Measurements from ENCODE around the gene RBMS1. TPM values are rescaled to one million over a fixed set of nuclear protein-coding genes. Genes with fewer than 3 reads are reported as not detected.

Gene RBMS1
- total and polyA plus RNA-seq, 2 of the 13 experiments (the other 11 are each of a cell fraction or from before 2014, with no cell fraction given): 55.5 to 110 TPM

DNA sequence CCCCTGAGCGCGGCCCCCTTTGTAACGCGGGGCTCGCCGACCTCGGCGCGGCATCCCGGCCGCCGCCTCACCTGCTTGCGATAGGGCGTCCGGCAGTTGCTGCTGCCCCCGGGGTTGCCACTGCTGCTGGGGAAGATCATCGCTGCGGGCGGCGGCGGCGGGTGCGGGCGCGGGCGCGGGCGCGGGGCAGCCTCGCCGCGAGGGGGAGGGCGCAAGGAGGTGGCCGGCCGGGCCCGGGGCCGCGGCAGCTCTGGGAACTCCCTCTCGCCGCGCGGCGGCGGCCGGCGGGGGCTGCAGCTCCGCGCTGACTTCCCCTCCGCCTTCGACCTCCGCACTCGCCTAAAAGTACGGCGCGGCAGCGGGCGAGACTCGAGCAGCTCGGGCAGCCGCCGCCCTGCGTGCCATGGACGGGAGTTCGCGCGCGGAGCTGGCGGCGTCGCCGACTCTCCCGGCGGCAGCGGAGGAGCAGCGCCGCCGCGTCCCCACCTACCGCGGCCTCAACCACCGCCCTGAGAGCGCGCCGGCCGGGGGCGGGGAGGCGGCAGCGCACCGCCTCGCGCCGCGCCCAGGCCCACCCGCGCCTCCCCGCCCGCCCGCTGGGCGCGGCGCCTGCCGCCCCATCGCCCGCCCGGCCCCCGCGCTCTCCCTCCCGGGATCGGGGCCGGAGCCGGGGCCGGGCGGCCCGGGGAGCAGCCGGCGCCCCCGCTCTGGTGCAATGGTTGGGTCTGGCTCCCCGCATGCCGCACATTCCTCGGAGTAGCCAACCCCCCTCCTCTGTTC is 86.0 kb downstream of the RBMS1 start (continued):
- TF ChIP-seq ZKSCAN8 (CRISPR knock-in tag; IDR thresholded peaks at IDR 0.05; ENCODE audit: borderline replicate concordance) (no peak), ETV6 (CRISPR knock-in tag; conservative IDR thresholded peaks at IDR 0.05) (peak; percentile 56; the same call in 1 of the 2 replicates), MTA3 (CRISPR knock-in tag; IDR thresholded peaks at IDR 0.05) (no peak), MLLT10 (CRISPR knock-in tag; IDR thresholded peaks at IDR 0.05) (no peak), ZNF441 (CRISPR knock-in tag; IDR thresholded peaks at IDR 0.05; ENCODE audit: borderline replicate concordance) (peak; percentile 99), ZNF724P (CRISPR knock-in tag; IDR thresholded peaks at IDR 0.05; ENCODE audit: borderline replicate concordance) (no peak), PPARG (CRISPR knock-in tag; conservative IDR thresholded peaks at IDR 0.05) (no peak)
- TF ChIP-seq, protein P1, sequence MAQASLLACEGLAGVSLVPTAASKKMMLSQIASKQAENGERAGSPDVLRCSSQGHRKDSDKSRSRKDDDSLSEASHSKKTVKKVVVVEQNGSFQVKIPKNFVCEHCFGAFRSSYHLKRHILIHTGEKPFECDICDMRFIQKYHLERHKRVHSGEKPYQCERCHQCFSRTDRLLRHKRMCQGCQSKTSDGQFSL (CRISPR knock-in tag; IDR thresholded peaks at IDR 0.05): no peak
- TF ChIP-seq, protein P2, sequence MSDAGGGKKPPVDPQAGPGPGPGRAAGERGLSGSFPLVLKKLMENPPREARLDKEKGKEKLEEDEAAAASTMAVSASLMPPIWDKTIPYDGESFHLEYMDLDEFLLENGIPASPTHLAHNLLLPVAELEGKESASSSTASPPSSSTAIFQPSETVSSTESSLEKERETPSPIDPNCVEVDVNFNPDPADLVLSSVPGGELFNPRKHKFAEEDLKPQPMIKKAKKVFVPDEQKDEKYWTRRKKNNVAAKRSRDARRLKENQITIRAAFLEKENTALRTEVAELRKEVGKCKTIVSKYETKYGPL (CRISPR knock-in tag; IDR thresholded peaks at IDR 0.05): no peak
- TF ChIP-seq, protein P3, sequence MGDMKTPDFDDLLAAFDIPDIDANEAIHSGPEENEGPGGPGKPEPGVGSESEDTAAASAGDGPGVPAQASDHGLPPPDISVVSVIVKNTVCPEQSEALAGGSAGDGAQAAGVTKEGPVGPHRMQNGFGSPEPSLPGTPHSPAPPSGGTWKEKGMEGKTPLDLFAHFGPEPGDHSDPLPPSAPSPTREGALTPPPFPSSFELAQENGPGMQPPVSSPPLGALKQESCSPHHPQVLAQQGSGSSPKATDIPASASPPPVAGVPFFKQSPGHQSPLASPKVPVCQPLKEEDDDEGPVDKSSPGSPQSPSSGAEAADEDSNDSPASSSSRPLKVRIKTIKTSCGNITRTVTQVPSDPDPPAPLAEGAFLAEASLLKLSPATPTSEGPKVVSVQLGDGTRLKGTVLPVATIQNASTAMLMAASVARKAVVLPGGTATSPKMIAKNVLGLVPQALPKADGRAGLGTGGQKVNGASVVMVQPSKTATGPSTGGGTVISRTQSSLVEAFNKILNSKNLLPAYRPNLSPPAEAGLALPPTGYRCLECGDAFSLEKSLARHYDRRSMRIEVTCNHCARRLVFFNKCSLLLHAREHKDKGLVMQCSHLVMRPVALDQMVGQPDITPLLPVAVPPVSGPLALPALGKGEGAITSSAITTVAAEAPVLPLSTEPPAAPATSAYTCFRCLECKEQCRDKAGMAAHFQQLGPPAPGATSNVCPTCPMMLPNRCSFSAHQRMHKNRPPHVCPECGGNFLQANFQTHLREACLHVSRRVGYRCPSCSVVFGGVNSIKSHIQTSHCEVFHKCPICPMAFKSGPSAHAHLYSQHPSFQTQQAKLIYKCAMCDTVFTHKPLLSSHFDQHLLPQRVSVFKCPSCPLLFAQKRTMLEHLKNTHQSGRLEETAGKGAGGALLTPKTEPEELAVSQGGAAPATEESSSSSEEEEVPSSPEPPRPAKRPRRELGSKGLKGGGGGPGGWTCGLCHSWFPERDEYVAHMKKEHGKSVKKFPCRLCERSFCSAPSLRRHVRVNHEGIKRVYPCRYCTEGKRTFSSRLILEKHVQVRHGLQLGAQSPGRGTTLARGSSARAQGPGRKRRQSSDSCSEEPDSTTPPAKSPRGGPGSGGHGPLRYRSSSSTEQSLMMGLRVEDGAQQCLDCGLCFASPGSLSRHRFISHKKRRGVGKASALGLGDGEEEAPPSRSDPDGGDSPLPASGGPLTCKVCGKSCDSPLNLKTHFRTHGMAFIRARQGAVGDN (CRISPR knock-in tag; IDR thresholded peaks at IDR 0.05): peak; percentile 69; the same call in 1 of the 2 replicates
- TF ChIP-seq, protein P4, sequence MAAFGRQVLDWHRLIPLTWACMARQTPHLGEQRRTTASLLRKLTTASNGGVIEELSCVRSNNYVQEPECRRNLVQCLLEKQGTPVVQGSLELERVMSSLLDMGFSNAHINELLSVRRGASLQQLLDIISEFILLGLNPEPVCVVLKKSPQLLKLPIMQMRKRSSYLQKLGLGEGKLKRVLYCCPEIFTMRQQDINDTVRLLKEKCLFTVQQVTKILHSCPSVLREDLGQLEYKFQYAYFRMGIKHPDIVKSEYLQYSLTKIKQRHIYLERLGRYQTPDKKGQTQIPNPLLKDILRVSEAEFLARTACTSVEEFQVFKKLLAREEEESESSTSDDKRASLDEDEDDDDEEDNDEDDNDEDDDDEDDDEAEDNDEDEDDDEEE (CRISPR knock-in tag; IDR thresholded peaks at IDR 0.05): 0 out of 2 replicates have a peak, but pooled peaks have one; percentile 18
- TF ChIP-seq, protein P5, sequence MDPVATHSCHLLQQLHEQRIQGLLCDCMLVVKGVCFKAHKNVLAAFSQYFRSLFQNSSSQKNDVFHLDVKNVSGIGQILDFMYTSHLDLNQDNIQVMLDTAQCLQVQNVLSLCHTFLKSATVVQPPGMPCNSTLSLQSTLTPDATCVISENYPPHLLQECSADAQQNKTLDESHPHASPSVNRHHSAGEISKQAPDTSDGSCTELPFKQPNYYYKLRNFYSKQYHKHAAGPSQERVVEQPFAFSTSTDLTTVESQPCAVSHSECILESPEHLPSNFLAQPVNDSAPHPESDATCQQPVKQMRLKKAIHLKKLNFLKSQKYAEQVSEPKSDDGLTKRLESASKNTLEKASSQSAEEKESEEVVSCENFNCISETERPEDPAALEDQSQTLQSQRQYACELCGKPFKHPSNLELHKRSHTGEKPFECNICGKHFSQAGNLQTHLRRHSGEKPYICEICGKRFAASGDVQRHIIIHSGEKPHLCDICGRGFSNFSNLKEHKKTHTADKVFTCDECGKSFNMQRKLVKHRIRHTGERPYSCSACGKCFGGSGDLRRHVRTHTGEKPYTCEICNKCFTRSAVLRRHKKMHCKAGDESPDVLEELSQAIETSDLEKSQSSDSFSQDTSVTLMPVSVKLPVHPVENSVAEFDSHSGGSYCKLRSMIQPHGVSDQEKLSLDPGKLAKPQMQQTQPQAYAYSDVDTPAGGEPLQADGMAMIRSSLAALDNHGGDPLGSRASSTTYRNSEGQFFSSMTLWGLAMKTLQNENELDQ (CRISPR knock-in tag; IDR thresholded peaks at IDR 0.05; ENCODE audit: borderline replicate concordance): no peak
- TF ChIP-seq, protein P6, sequence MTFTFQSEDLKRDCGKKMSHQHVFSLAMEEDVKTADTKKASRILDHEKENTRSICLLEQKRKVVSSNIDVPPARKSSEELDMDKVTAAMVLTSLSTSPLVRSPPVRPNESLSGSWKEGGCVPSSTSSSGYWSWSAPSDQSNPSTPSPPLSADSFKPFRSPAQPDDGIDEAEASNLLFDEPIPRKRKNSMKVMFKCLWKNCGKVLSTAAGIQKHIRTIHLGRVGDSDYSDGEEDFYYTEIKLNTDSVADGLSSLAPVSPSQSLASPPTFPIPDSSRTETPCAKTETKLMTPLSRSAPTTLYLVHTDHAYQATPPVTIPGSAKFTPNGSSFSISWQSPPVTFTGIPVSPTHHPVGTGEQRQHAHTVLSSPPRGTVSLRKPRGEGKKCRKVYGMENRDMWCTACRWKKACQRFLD (CRISPR knock-in tag; IDR thresholded peaks at IDR 0.05; ENCODE audit: borderline replicate concordance): no peak
- TF ChIP-seq, protein P7, sequence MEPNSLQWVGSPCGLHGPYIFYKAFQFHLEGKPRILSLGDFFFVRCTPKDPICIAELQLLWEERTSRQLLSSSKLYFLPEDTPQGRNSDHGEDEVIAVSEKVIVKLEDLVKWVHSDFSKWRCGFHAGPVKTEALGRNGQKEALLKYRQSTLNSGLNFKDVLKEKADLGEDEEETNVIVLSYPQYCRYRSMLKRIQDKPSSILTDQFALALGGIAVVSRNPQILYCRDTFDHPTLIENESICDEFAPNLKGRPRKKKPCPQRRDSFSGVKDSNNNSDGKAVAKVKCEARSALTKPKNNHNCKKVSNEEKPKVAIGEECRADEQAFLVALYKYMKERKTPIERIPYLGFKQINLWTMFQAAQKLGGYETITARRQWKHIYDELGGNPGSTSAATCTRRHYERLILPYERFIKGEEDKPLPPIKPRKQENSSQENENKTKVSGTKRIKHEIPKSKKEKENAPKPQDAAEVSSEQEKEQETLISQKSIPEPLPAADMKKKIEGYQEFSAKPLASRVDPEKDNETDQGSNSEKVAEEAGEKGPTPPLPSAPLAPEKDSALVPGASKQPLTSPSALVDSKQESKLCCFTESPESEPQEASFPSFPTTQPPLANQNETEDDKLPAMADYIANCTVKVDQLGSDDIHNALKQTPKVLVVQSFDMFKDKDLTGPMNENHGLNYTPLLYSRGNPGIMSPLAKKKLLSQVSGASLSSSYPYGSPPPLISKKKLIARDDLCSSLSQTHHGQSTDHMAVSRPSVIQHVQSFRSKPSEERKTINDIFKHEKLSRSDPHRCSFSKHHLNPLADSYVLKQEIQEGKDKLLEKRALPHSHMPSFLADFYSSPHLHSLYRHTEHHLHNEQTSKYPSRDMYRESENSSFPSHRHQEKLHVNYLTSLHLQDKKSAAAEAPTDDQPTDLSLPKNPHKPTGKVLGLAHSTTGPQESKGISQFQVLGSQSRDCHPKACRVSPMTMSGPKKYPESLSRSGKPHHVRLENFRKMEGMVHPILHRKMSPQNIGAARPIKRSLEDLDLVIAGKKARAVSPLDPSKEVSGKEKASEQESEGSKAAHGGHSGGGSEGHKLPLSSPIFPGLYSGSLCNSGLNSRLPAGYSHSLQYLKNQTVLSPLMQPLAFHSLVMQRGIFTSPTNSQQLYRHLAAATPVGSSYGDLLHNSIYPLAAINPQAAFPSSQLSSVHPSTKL (CRISPR knock-in tag; IDR thresholded peaks at IDR 0.05): no peak

Data from HepG2 (cell line).